Mammary microvascular endothelial cell (primary cell): ENCODE measurements around the gene ARMCX4. TPM values are rescaled to one million over a fixed set of nuclear protein-coding genes. Genes with fewer than 3 reads are reported as not detected.

ENCODE experiments used
- total RNA-seq: library from RNA; depleted of rRNA; stranded (reverse); fragments of >200 nt; gene quantifications from 2 replicates; pipeline ENCODE4 v1.2.3, GENCODE V29; 2015

Gene ARMCX4
- total RNA-seq: 3.4 and 4.5 TPM in 2 replicates

DNA sequence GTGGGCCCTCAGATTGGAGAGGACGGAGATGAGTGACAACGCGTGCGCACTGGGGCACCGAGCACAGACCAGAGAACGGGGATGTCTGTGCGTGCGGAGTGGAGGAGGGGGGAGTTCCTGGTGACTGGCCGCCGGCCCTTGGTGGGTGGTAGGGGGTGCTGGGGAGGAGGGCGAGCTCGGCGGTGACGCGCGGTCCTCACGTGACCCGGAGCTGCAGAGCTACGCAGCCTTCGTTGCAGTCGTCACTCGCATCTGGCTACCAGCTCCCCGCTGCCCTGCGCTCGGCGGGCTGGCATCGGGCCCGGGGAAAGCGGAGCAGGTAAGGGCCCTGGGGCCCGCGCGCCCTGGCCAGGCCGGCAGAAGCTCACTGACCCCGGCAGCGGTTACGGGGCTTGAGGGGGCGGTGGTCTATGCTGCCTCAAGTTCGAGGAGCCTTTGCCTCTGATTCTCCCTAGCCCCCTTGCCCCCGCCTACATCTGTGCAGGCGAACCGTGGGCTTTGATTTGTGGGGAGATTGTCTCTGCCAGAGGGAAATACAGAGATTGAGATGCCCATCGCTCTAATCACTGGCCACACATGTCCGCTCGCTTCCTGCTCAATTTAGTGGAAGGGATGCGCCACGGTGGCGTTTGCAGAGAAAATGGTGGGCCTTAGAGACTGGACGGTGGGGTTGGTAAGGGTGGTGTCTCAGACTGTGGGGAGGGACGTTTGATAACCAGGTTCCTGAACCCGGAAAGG, at the start of gene ARMCX4:
TSS of gene ARMCX4 (plus strand) at position 245 of the 738 bp plus-strand sequence. CDS start 3,134 bp downstream, outside the sequence.

Other genes starting within 250 kb of the ARMCX4 start
- 1.00 and 1.1 TPM in 2 replicates for gene TAF7L, start 194.1 kb upstream of the ARMCX4 start, total RNA-seq
- 7.2 and 10.3 TPM in 2 replicates for gene TIMM8A, start 136.7 kb upstream of the ARMCX4 start, total RNA-seq
- not detected in 2 replicates for gene BTK, start 99.3 kb upstream of the ARMCX4 start, total RNA-seq
- gene RPL36A, start 94.4 kb upstream of the ARMCX4 start, total RNA-seq: 1,983 and 2,269 TPM in 2 replicates
- 40.5 and 45.6 TPM in 2 replicates for gene GLA, start 77.5 kb upstream of the ARMCX4 start, total RNA-seq
- gene HNRNPH2, start 77.2 kb upstream of the ARMCX4 start, total RNA-seq: 48.9 and 56.4 TPM in 2 replicates
- 21.7 and 23.5 TPM in 2 replicates for gene ARMCX1, start 65.1 kb downstream of the ARMCX4 start, total RNA-seq
- 39.2 and 46.3 TPM in 2 replicates for gene ARMCX6, start 132.5 kb downstream of the ARMCX4 start, total RNA-seq
- gene ARMCX3, start 137.7 kb downstream of the ARMCX4 start, total RNA-seq: 38.7 and 42.1 TPM in 2 replicates
- gene ARMCX2, start 174.4 kb downstream of the ARMCX4 start, total RNA-seq: 20.7 and 26.2 TPM in 2 replicates